Measurements from ENCODE around the gene PNPLA3.

Gene PNPLA3

GRCh38 chr22:43995057-43995685, 71.6 kb downstream of the PNPLA3 start:
- no peak for DNase-seq

GRCh38 chr22:43995798-43996169, 72.2 kb downstream of the PNPLA3 start:
- DNase-seq: no peak

- peak; percentile 23 for DNase-seq
These were observed 72.8 kb downstream of the PNPLA3 start for GRCh38 chr22:43996170-43996980.

- DNase-seq: no peak
These were observed 73.3 kb downstream of the PNPLA3 start for GRCh38 chr22:43996981-43997265.

Data from KG1 (cell line).